GM23338 (cell line): ENCODE data around the gene ZFYVE28. TPM values are rescaled to one million over a fixed set of nuclear protein-coding genes. Genes with fewer than 3 reads are reported as not detected.

Source experiments
- ATAC-seq: fragments of 200-7000 bp; cut with Tn5 transposase; 3 replicates; pipeline ENCODE4 v1.9.1; 2020
- DNase-seq: peaks from one replicate; pipeline ENCODE4 v3.0.0-alpha.2; 2015; ENCODE audit warnings: low spot score
- H2AFZ ChIP-seq: fragments of 200-600 bp; sonication (generic); 2 replicates; pipeline ENCODE4 v1.8.0; 2016; ENCODE audit warnings: antibody characterized with exemption, mild to moderate bottlenecking, moderate library complexity
- H3F3A ChIP-seq: fragments of 200-600 bp; sonication (generic); replicated peaks from 2 replicates; pipeline ENCODE4 v1.8.0; 2017; ENCODE audit warnings: antibody characterized with exemption, mixed run types, low read depth
- H3K27ac ChIP-seq: fragments of 200-600 bp; sonication (generic); 2 replicates; pipeline ENCODE4 v1.6.1; 2016; ENCODE audit warnings: low read depth
- H3K27me3 ChIP-seq: fragments of 200-600 bp; sonication (generic); 2 replicates; pipeline ENCODE4 v1.8.0; 2016; ENCODE audit warnings: mild to moderate bottlenecking, mixed run types, moderate library complexity; ENCODE audit not compliant: insufficient read depth
- H3K36me3 ChIP-seq: fragments of 200-600 bp; sonication (generic); 2 replicates; pipeline ENCODE4 v1.8.0; 2016; ENCODE audit warnings: mild to moderate bottlenecking; ENCODE audit not compliant: insufficient read depth
- H3K4me1 ChIP-seq: fragments of 200-600 bp; sonication (generic); 2 replicates; pipeline ENCODE4 v1.8.0; 2016; ENCODE audit warnings: mild to moderate bottlenecking, moderate library complexity; ENCODE audit not compliant: insufficient read depth
- H3K4me2 ChIP-seq: fragments of 200-600 bp; sonication (generic); 2 replicates; pipeline ENCODE4 v1.7.1; 2017; ENCODE audit warnings: mixed run types
- H3K4me3 ChIP-seq: fragments of 200-600 bp; sonication (generic); 2 replicates; pipeline ENCODE4 v1.6.1; 2016; ENCODE audit warnings: mixed run types
- H3K79me2 ChIP-seq: fragments of 200-600 bp; sonication (generic); replicated peaks from 2 replicates; pipeline ENCODE4 v1.8.0; 2017; ENCODE audit warnings: mild to moderate bottlenecking; ENCODE audit not compliant: insufficient read depth
- H3K9me2 ChIP-seq: fragments of 200-600 bp; sonication (generic); 2 replicates; pipeline ENCODE4 v1.8.0; 2017; ENCODE audit not compliant: insufficient read depth
- H4K20me1 ChIP-seq: fragments of 200-600 bp; sonication (generic); replicated peaks from 2 replicates; pipeline ENCODE4 v1.8.0; 2017; ENCODE audit warnings: mild to moderate bottlenecking; ENCODE audit not compliant: insufficient read depth
- H3K27ac Mint-ChIP-seq: 2 replicates; pipeline ENCODE4 v1.8.0; 2020; ENCODE audit warnings: inconsistent platforms, mild to moderate bottlenecking, moderate library complexity, mixed read lengths
- H3K27me3 Mint-ChIP-seq: 3 replicates; pipeline ENCODE4 v1.8.0; 2022; ENCODE audit warnings: low read depth, mild to moderate bottlenecking, moderate library complexity, mixed read lengths, inconsistent platforms; ENCODE audit not compliant: insufficient read depth, poor library complexity
- H3K36me3 Mint-ChIP-seq: 3 replicates; pipeline ENCODE4 v1.8.0; 2021; ENCODE audit warnings: low read depth, mild to moderate bottlenecking, inconsistent platforms, moderate library complexity, mixed read lengths
- H3K4me1 Mint-ChIP-seq: 3 replicates; pipeline ENCODE4 v1.8.0; 2020; ENCODE audit warnings: mild to moderate bottlenecking, inconsistent platforms, mixed read lengths
- H3K4me3 Mint-ChIP-seq: 3 replicates; pipeline ENCODE4 v1.8.0; 2021; ENCODE audit warnings: moderate library complexity, mild to moderate bottlenecking, inconsistent platforms, mixed read lengths
- H3K9me3 Mint-ChIP-seq: 3 replicates; pipeline ENCODE4 v1.8.0; 2020; ENCODE audit warnings: moderate library complexity, mild to moderate bottlenecking, inconsistent platforms, mixed read lengths
- CTCF ChIP-seq, 2 experiments: fragments of 200-600 bp in 1 of 2; sonication (generic) in 1 of 2; conservative IDR thresholded peaks; 2 replicates each; pipeline versions ENCODE4 v1.5.1 to v1.6.1; 2016 to 2017; ENCODE audit warnings: antibody characterized with exemption in 2 of 2, low read depth in 2 of 2, mild to moderate bottlenecking in 2 of 2, moderate library complexity in 1 of 2
- ETS1 ChIP-seq: IDR thresholded peaks from 2 replicates; pipeline ENCODE4 v1.6.1; 2016; ENCODE audit warnings: antibody characterized with exemption
- EZH2phosphoT487 ChIP-seq: fragments of 200-600 bp; sonication (generic); IDR thresholded peaks from one replicate; pipeline ENCODE4 v1.8.1; 2018; ENCODE audit warnings: antibody characterized with exemption; ENCODE audit not compliant: unreplicated experiment
- JUNB ChIP-seq: IDR thresholded peaks from one replicate; pipeline ENCODE4 v1.6.1; 2016; ENCODE audit warnings: antibody characterized with exemption; ENCODE audit not compliant: unreplicated experiment
- POLR2AphosphoS5 ChIP-seq: IDR thresholded peaks from 2 replicates; pipeline ENCODE4 v1.6.1; 2016; ENCODE audit warnings: antibody characterized with exemption, low read depth
- STAT1 ChIP-seq: IDR thresholded peaks from one replicate; pipeline ENCODE4 v1.6.1; 2016; ENCODE audit warnings: antibody characterized with exemption; ENCODE audit not compliant: unreplicated experiment
- ZNF114 ChIP-seq: fragments of 250-450 bp; sonication (Bioruptor Pico); IDR thresholded peaks from 2 replicates; pipeline ENCODE4 v1.5.0; 2020; ENCODE audit warnings: mild to moderate bottlenecking, moderate library complexity
- ZNF331 ChIP-seq: fragments of 250-450 bp; sonication (Bioruptor Pico); IDR thresholded peaks from 2 replicates; pipeline ENCODE4 v1.5.0; 2020; ENCODE audit warnings: low read depth, mild to moderate bottlenecking, moderate library complexity
- ZNF462 ChIP-seq: fragments of 250-450 bp; sonication (Bioruptor Pico); IDR thresholded peaks from 2 replicates; pipeline ENCODE4 v1.5.0; 2020; ENCODE audit warnings: mild to moderate bottlenecking, moderate library complexity
- polyA plus RNA-seq: library from polyadenylated mRNA; unstranded; fragments of >200 nt; fragmentation: Nextera tagmentation; extraction: Ambion mirVana; gene quantifications from 2 replicates; pipeline ENCODE4 v1.2.1, GENCODE V29; 2016
- total RNA-seq: library from RNA; depleted of rRNA; stranded (reverse); fragments of >200 nt; shearing (Covaris generic); gene quantifications from 2 replicates; pipeline ENCODE4 v1.2.3, GENCODE V29; 2014

Gene ZFYVE28
- total and polyA plus RNA-seq, 2 experiments from 2014 or later, result 2.6 to 4.6 TPM

- TF ChIP-seq ZNF462, result no peak
- no peak for TF ChIP-seq ZNF114
- no peak for TF ChIP-seq POLR2AphosphoS5
- TF ChIP-seq JUNB, result no peak
Measured at GRCh38 chr4:2341261-2341841, 77.1 kb downstream of the ZFYVE28 start (continued).

GRCh38 chr4:2340272-2341061 lies 78.0 kb downstream of the ZFYVE28 start:
- H3K27me3 Mint-ChIP-seq, result peaks cover 3% of the 10 kb centered on the region
- H3K9me3 Mint-ChIP-seq, result no peaks in the 10 kb centered on the region; the same call in 2 of the 3 replicates
- H3K4me1 Mint-ChIP-seq, result peaks cover 12% of the 10 kb centered on the region
- H3K4me3 Mint-ChIP-seq, result no peak overlapping the region
- H3K36me3 ChIP-seq, result no peaks in the 10 kb centered on the region
- no peaks in the 10 kb centered on the region for H3K79me2 ChIP-seq
- no peaks in the 10 kb centered on the region for H3K9me2 ChIP-seq
- H3K27ac Mint-ChIP-seq, result no peak overlapping the region
- DNase-seq (no peak), ATAC-seq (no peak)
- H3F3A ChIP-seq, result no peaks in the 10 kb centered on the region
- no peak overlapping the region for H3K4me3 ChIP-seq
- H3K36me3 Mint-ChIP-seq, result no peaks in the 10 kb centered on the region; the same call in 2 of the 3 replicates
- no peak overlapping the region for H2AFZ ChIP-seq
- H3K4me2 ChIP-seq, result no peak overlapping the region
- H3K27me3 ChIP-seq, result no peaks in the 10 kb centered on the region
- no peaks in the 10 kb centered on the region for H4K20me1 ChIP-seq
- no peak overlapping the region for H3K27ac ChIP-seq
- H3K4me1 ChIP-seq, result no peaks in the 10 kb centered on the region
- no peak for TF ChIP-seq ZNF114
- TF ChIP-seq STAT1, result no peak
- TF ChIP-seq ETS1, result no peak
- TF ChIP-seq EZH2phosphoT487, result no peak
- TF ChIP-seq POLR2AphosphoS5, result no peak
- no peak for TF ChIP-seq CTCF (conservative IDR thresholded peaks at IDR 0.05; ENCODE audit: low read depth in 2 of 2)
- no peak for TF ChIP-seq ZNF331 (CRISPR knock-in tag)
